Heart right ventricle (tissue), 16 donors: ENCODE results near the gene EXD3. TPM values are rescaled to one million over a fixed set of nuclear protein-coding genes. Genes with fewer than 3 reads are reported as not detected.

Experiments used
- ATAC-seq, 8 donors: fragments of 200-7000 bp; cut with Tn5 transposase; one replicate each; pipeline ENCODE4 v1.9.1; 2020; ENCODE audit warnings: mild to moderate bottlenecking in 8 of 8, moderate library complexity in 8 of 8, moderate number of reproducible peaks in 1 of 8
- DNase-seq, 2 donors: peaks; one replicate each; pipeline ENCODE4 v3.0.0-alpha.2; 2020
- H3K27ac ChIP-seq, 10 donors: fragments of 200-600 bp; sonication (generic) in 2 of 10; one replicate each; pipeline versions ENCODE4 v1.5.0 to v1.8.0; 2020 to 2022; ENCODE audit warnings: mild to moderate bottlenecking in 3 of 10
- H3K27me3 ChIP-seq, 7 donors: fragments of 200-600 bp; one replicate each; pipeline ENCODE4 v1.8.0; 2021 to 2022; ENCODE audit warnings: mild to moderate bottlenecking in 2 of 7
- H3K36me3 ChIP-seq, 9 donors: fragments of 200-600 bp; sonication (generic) in 1 of 9; one replicate each; pipeline versions ENCODE4 v1.5.0 to v1.8.0; 2020 to 2022; ENCODE audit warnings: mild to moderate bottlenecking in 2 of 9
- H3K4me1 ChIP-seq, 9 donors: fragments of 200-600 bp; sonication (generic) in 1 of 9; one replicate each; pipeline versions ENCODE4 v1.5.0 to v1.8.0; 2020 to 2022; ENCODE audit warnings: mild to moderate bottlenecking in 4 of 9
- H3K4me3 ChIP-seq, 10 donors: fragments of 200-600 bp; sonication (generic) in 2 of 10; one replicate each; pipeline versions ENCODE4 v1.5.0 to v1.8.0; 2020 to 2022; ENCODE audit warnings: mild to moderate bottlenecking in 7 of 10, moderate library complexity in 2 of 10
- H3K9me3 ChIP-seq, 11 donors: fragments of 200-600 bp in 10 of 11; sonication (generic) in 2 of 11; one replicate each; pipeline versions ENCODE4 v1.5.0 to v1.8.0; 2013 to 2022; ENCODE audit warnings: mild to moderate bottlenecking in 2 of 11, control low read depth in 1 of 11, moderate library complexity in 1 of 11
- WGBS, 2 donors: extraction: QIAGEN DNeasy Blood & Tissue Kit; methylation state at CpG; one replicate each; pipeline ENCODE4 v1.1.7; 2013; ENCODE audit warnings: inconsistent platforms in 1 of 2; 5-methylcytosine and 5-hydroxymethylcytosine counted together
- intact Hi-C, 10 donors: fragments of 100-400 bp; cut with DNase I; formaldehyde crosslinking; loops; one replicate each; pipeline versions ENCODE4 v1.11.1 to v1.14.2; 2022
- polyA plus RNA-seq, 2 donors: library from polyadenylated mRNA; stranded (reverse); fragments of 200-250 nt; gene quantifications; one replicate each; pipeline ENCODE4 v1.2.3, GENCODE V29; 2013
- total RNA-seq, 10 donors: library from RNA; stranded (reverse); fragmentation: NEBNext Ultra II Directional in 3 of 10; extraction: Animal tissue kit (Norgen Biotek cat#: 25700) in 3 of 10; gene quantifications; one replicate each; pipeline versions ENCODE4 v1.2.1 to v1.2.4, GENCODE V29; 2021 to 2023
- TF ChIP-seq, protein P1 (sequence below), 9 donors: fragments of 200-600 bp; sonication (generic) in 2 of 9; IDR thresholded peaks; one replicate each; pipeline versions ENCODE4 v1.5.0 to v1.8.0; 2021 to 2022; ENCODE audit warnings: antibody characterized with exemption in 9 of 9, mild to moderate bottlenecking in 5 of 9, moderate library complexity in 1 of 9
- donor health status: Arrhythmogenic right ventricular cardiomyopathy.
- donor health status: ischemic (EF 13 %, LVEDD 7.1; RV severe dilation, severe dysfunction).
- donor health status: healthy with polysubstance abuse.
- donor health status: DM: no; HTN: yes; CAD: no.
- donor health status: DM: no; HTN: no; CAD: no.
- donor health status: ischemic (EF 25% LVEDD 6.9; RV normal size, moderate dysfunction).
- donor health status: ischemic (EF 25% LVEDD 5.7; RV mildly dilated, moderate dysfunction).
- donor health status: healthy.
- donor health status: DM: yes; HTN: yes; CAD: no.
- donor health status: Ischemic cardiomyopathy.
- donor health status: ischemic (EF 35%, LVEDD 5.7; RV mildly dilated, moderate dysfunction).
- donor health status: nonischemic (EF 11% LVEDD 7.7; RV severe dilation, severe dysfunction).
- donor health status: DM: yes; HTN: yes; CAD: no.
- donor health status: PGD.
- donor health status: ischemic (EF 29% LVEDD 5.4; RV normal size, mild dysfunction).
- donor health status: nonischemic (EF 23%, LVEDD 6.1; RV moderate dilation, normal function).

The EXD3 gene
- total and polyA plus RNA-seq, 12 donors, result 5.8 to 33.0 (median 9.2) TPM

DNA sequence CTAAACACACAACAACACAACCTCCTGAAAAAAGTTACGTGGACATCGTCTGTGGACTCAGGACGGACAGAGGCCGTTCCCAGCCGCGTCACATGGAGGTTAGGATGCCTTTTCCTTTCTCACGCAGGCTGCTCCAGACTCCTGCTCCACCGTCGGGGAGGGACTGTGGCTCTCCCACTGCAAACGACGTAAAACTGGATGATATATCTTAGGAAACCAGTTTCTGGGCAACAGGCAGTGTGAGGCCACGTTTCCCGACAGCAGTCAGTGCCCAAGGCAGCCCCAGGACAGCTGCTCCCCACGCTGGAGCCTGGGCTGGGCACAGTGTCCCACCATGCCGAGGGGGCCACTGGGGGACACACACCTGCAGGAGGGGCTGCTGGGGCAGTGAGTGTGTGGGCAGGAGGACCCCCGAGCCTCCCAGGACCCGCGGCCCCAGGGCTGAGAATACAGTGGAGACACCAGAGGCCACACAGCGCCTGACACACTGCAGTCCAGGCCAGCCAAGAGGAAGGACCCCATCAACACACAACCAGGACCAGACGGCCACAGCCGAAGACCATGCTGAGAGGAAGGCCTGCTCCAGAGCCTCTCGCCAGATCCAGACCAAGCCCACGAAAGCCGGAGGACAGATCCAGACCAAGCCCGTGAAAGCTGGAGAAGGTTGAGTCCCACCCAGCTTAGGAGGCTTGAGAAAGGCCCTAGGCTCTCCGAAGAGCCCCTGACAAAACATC lies 26.2 kb downstream of the EXD3 start:
- no peak for ATAC-seq
- no peak for DNase-seq

GRCh38 chr9:137396227-137396626 lies 26.7 kb downstream of the EXD3 start:
- Histone ChIP-seq H3K27me3 (no peaks in the 10 kb centered on the region), H3K9me3 (peaks cover 0 to 4% (median 0%) of the 10 kb centered on the region in 11 donors), H3K36me3 (peaks cover 0 to 15% (median 0%) of the 10 kb centered on the region in 9 donors), H3K4me1 (peaks cover 0 to 8% (median 0%) of the 10 kb centered on the region in 9 donors), H3K4me3 (no peak overlapping the region), H3K27ac (no peak overlapping the region)
- ATAC-seq (no peak), DNase-seq (no peak)
- TF ChIP-seq, protein P1, sequence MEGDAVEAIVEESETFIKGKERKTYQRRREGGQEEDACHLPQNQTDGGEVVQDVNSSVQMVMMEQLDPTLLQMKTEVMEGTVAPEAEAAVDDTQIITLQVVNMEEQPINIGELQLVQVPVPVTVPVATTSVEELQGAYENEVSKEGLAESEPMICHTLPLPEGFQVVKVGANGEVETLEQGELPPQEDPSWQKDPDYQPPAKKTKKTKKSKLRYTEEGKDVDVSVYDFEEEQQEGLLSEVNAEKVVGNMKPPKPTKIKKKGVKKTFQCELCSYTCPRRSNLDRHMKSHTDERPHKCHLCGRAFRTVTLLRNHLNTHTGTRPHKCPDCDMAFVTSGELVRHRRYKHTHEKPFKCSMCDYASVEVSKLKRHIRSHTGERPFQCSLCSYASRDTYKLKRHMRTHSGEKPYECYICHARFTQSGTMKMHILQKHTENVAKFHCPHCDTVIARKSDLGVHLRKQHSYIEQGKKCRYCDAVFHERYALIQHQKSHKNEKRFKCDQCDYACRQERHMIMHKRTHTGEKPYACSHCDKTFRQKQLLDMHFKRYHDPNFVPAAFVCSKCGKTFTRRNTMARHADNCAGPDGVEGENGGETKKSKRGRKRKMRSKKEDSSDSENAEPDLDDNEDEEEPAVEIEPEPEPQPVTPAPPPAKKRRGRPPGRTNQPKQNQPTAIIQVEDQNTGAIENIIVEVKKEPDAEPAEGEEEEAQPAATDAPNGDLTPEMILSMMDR (IDR thresholded peaks at IDR 0.05), result no peak
- 92 to 93% methylated on average over 15 of the region's 15 CpGs for WGBS, 2 donors
- intact Hi-C loops, result loop anchor here in 1 of 10 donors (10.0 kb wide), 1 partner anchor 51 kb away; no protein-coding TSS in a partner anchor

More for the DNA sequence above, 26.2 kb downstream of the EXD3 start:
- no peak overlapping the region for H3K4me3 ChIP-seq
- H3K36me3 ChIP-seq, result peaks cover 0 to 14% (median 0%) of the 10 kb centered on the region in 9 donors
- TF ChIP-seq, protein P1 (IDR thresholded peaks at IDR 0.05), result no peak
- intact Hi-C loops, result loop anchor here in 1 of 10 donors (10.0 kb wide), 1 partner anchor 52 kb away; no protein-coding TSS in a partner anchor
- 92 to 93% methylated on average over 24 to 26 of the region's 26 CpGs for WGBS, 2 donors
- peaks cover 0 to 7% (median 0%) of the 10 kb centered on the region in 9 donors for H3K4me1 ChIP-seq
- H3K9me3 ChIP-seq, result peaks cover 0 to 4% (median 0%) of the 10 kb centered on the region in 11 donors
- no peak overlapping the region for H3K27ac ChIP-seq
- H3K27me3 ChIP-seq, result no peaks in the 10 kb centered on the region

- Histone ChIP-seq H3K4me1 (peaks cover 0 to 14% (median 5%) of the 10 kb centered on the region in 9 donors), H3K4me3 (no peak overlapping the region), H3K9me3 (peaks cover 0 to 4% (median 0%) of the 10 kb centered on the region in 11 donors), H3K27ac (no peak overlapping the region), H3K27me3 (no peaks in the 10 kb centered on the region), H3K36me3 (peaks cover 0 to 15% (median 0%) of the 10 kb centered on the region in 9 donors)
- DNase-seq, result no peak
- ATAC-seq, result no peak
- 82 to 83% methylated on average over 11 of the region's 11 CpGs for WGBS, 2 donors
- TF ChIP-seq, protein P1 (IDR thresholded peaks at IDR 0.05), result no peak
- intact Hi-C loops, result loop anchor here in 1 of 10 donors (10.0 kb wide), 1 partner anchor 51 kb away; no protein-coding TSS in a partner anchor
Measured at GRCh38 chr9:137395666-137396010, 27.3 kb downstream of the EXD3 start.

- Histone ChIP-seq H3K36me3 (peaks cover 0 to 15% (median 0%) of the 10 kb centered on the region in 9 donors), H3K9me3 (peaks cover 0 to 4% (median 0%) of the 10 kb centered on the region in 11 donors), H3K27me3 (no peaks in the 10 kb centered on the region), H3K4me1 (peaks cover 0 to 18% (median 7%) of the 10 kb centered on the region in 9 donors), H3K27ac (no peak overlapping the region), H3K4me3 (no peak overlapping the region)
- no peak for ATAC-seq
- DNase-seq, result no peak
- intact Hi-C loops, result loop anchor here in 1 of 10 donors (10.0 kb wide), 1 partner anchor 50 kb away; no protein-coding TSS in a partner anchor
- 81% methylated on average over 36 of the region's 36 CpGs for WGBS, 2 donors
- TF ChIP-seq, protein P1 (IDR thresholded peaks at IDR 0.05), result no peak
Measured at GRCh38 chr9:137394866-137395665, 27.9 kb downstream of the EXD3 start.
